ENCODE results near the gene MYL6B. TPM values are rescaled to one million over a fixed set of nuclear protein-coding genes. Genes with fewer than 3 reads are reported as not detected.

MYL6B gene
- 334 TPM for polyA plus RNA-seq (2012; ENCODE audit: insufficient read depth, insufficient read length, low read depth)

DNA sequence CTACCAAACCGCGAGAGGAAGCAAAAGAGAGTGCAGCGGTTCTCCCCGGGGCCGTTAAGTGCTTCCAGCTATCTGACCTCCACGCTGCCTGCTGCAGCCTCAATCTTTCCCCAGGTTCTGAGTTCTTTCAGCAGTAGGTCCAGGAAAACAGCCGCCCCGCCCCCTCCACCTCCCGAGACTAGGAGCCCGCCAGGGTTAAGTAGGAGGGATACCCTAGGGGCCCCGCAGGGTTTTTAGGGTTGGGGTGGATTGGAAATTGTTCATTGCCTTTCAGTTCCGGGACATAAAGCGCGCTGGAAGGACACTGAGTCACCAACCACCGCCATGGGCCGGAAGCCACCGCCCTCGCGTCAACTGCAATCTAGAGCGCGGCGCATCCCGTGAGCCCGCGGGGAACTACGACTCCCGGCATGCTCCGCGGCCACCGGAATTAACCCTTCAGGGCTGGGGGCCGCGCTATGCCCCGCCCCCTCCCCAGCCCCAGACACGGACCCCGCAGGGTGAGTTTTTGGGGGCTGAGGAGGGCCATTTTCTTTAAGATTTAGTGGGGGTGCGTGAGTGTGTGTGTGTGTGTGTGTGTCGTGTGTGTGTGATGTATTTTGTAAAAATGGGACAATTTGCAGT lies at the start of gene MYL6B:
MYL6B (plus strand) TSS at position 456 of the 624 bp plus-strand sequence. CDS start 1,332 bp downstream, outside the sequence.
- Histone ChIP-seq H3K4me3 (ENCODE audit: low read depth, low read length) (peak within 1 kb of the TSS; percentile 80), H3K9me3 (no peaks in the 10 kb centered on the region), H3K4me1 (peaks cover 8% of the 10 kb centered on the region), H3K36me3 (peaks cover 13% of the 10 kb centered on the region; the same call in 1 of the 2 replicates), H3K27me3 (no peaks in the 10 kb centered on the region)
- DNase-seq, result peak; percentile 95
- TF ChIP-seq, protein P1, sequence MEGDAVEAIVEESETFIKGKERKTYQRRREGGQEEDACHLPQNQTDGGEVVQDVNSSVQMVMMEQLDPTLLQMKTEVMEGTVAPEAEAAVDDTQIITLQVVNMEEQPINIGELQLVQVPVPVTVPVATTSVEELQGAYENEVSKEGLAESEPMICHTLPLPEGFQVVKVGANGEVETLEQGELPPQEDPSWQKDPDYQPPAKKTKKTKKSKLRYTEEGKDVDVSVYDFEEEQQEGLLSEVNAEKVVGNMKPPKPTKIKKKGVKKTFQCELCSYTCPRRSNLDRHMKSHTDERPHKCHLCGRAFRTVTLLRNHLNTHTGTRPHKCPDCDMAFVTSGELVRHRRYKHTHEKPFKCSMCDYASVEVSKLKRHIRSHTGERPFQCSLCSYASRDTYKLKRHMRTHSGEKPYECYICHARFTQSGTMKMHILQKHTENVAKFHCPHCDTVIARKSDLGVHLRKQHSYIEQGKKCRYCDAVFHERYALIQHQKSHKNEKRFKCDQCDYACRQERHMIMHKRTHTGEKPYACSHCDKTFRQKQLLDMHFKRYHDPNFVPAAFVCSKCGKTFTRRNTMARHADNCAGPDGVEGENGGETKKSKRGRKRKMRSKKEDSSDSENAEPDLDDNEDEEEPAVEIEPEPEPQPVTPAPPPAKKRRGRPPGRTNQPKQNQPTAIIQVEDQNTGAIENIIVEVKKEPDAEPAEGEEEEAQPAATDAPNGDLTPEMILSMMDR (IDR thresholded peaks at IDR 0.05; ENCODE audit: low read depth, low read length), result no peak

DNA sequence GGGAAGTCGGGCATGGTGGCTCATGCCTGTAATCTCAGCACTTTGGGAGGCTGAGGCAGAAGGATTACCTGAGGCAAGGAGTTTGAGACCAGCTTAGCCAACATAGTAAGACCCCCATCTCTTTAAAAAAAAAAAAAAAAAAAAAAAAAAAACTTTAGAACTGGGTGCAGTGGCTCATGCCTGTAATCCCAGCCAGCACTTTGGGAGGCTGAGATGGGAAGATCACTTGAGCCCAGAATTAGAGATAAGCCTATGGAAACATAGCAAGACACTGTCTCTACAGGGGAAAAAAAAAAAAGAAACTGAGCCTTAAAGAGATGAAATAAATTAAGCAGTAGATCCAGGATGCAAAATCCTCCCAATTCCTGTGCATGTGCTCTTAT lies 49.7 kb upstream of the MYL6B start:
- Histone ChIP-seq H3K9me3 (no peaks in the 10 kb centered on the region), H3K4me3 (ENCODE audit: low read depth, low read length) (no peak overlapping the region), H3K4me1 (no peaks in the 10 kb centered on the region), H3K36me3 (peaks cover 26% of the 10 kb centered on the region), H3K27me3 (peaks cover 9% of the 10 kb centered on the region)
- TF ChIP-seq, protein P1 (IDR thresholded peaks at IDR 0.05; ENCODE audit: low read depth, low read length), result no peak
- no peak for DNase-seq

DNA sequence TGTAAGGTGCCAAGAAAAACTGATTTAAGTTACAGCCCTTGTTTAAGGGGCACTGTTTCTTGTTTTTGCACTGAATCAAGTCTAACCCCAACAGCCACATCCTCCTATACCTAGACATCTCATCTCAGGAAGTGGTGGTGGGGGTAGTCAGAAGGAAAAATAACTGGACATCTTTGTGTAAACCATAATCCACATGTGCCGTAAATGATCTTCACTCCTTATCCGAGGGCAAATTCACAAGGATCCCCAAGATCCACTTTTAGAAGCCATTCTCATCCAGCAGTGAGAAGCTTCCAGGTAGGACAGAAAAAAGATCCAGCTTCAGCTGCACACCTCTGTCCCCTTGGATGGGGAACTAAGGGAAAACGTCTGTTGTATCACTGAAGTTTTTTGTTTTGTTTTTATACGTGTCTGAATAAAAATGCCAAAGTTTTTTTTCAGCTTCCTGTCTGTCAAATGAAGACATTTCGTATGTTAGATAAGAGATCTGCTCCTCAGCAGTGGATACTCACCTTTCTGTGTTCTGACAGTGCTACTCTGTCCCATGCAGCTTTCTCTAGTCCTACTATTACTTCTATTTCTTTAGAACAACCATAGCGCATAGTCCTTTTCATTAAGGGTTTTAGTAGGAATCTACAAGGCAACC lies 49.2 kb upstream of the MYL6B start:
- peak overlapping the region; percentile 70 for H3K4me3 ChIP-seq (ENCODE audit: low read depth, low read length)
- H3K36me3 ChIP-seq, result peaks cover 31% of the 10 kb centered on the region
- TF ChIP-seq, protein P1 (IDR thresholded peaks at IDR 0.05; ENCODE audit: low read depth, low read length), result no peak
- H3K27me3 ChIP-seq, result peaks cover 4% of the 10 kb centered on the region
- H3K4me1 ChIP-seq, result no peaks in the 10 kb centered on the region
- H3K9me3 ChIP-seq, result no peaks in the 10 kb centered on the region
- no peak for DNase-seq

DNA sequence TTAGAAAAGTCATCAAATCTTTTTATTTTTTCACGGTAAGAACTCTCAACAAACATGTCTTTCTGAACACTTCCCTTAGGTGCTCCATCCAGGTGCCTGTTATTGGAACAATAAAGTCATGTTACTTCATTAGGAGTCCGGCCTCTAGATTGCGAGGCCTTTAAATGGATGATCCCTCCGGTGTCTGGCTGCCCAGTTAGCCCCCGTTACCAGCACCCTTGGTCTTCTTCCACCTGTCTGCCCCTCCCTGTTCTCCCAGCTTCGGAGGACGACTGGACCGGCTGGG lies 48.6 kb upstream of the MYL6B start:
- Histone ChIP-seq H3K27me3 (no peaks in the 10 kb centered on the region), H3K4me1 (no peaks in the 10 kb centered on the region), H3K36me3 (peaks cover 37% of the 10 kb centered on the region), H3K4me3 (ENCODE audit: low read depth, low read length) (peak overlapping the region; percentile 70), H3K9me3 (no peaks in the 10 kb centered on the region)
- TF ChIP-seq, protein P1 (IDR thresholded peaks at IDR 0.05; ENCODE audit: low read depth, low read length), result no peak
- no peak for DNase-seq

DNA sequence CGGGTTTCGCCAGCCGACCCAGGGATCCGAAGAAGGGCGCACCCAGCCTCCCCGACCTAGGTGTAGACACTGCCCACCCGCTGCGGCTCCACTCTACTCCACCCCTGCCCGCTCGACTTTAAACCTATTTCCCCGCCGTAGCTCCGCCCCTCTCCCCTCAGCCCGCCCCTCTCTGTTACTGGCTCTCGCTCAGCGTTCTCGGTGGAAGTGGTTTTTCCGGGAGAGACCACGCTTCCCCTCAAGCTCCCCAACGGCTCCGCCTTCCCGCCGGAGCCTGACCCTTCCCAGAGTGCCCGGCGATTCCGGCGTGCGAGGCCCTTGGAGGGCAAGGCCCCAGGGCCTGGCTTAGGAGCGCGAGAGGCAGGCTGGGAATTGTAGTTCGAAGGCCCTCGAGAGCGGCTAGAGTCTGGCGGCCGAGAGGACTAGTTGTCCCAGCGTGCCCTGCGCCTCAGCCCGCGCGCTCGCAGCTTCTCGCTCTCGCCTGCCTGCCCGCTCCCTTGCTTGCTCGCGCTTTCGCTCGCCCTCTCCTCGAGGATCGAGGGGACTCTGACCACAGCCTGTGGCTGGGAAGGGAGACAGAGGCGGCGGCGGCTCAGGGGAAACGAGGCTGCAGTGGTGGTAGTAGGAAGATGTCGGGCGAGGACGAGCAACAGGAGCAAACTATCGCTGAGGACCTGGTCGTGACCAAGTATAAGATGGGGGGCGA lies 48.1 kb upstream of the MYL6B start, which contains the start of gene PA2G4:
PA2G4 (plus strand) TSS at position 451 of the 706 bp plus-strand sequence; CDS start at position 630, 179 bp downstream.
- H3K9me3 ChIP-seq, result no peaks in the 10 kb centered on the region
- TF ChIP-seq, protein P1 (IDR thresholded peaks at IDR 0.05; ENCODE audit: low read depth, low read length), result no peak
- no peaks in the 10 kb centered on the region for H3K27me3 ChIP-seq
- peaks cover 42% of the 10 kb centered on the region for H3K36me3 ChIP-seq
- H3K4me1 ChIP-seq, result no peaks in the 10 kb centered on the region
- H3K4me3 ChIP-seq (ENCODE audit: low read depth, low read length), result peak within 1 kb of the TSS; percentile 70
- DNase-seq, result peak; percentile 99
